Calu3 (cell line): ENCODE measurements around the gene RFX7. TPM values are rescaled to one million over a fixed set of nuclear protein-coding genes. Genes with fewer than 3 reads are reported as not detected.

Experiments
- BruUV-seq: library from RNA; stranded (reverse); fragments of 400-500 nt; replicated peaks from 2 replicates; lab custom pipeline; 2021; lab: Mats Ljungman, UMichigan
- CTCF ChIA-PET: fragments of 300-600 bp; sonication (Branson Sonifier 250); formaldehyde crosslinking; loops from one replicate; lab custom pipeline; 2022; ENCODE audit warnings: antibody characterized with exemption; lab: Charles Lee
- DNase-seq: peaks from one replicate; pipeline ENCODE4 v3.0.0; 2022
- H3K27ac Mint-ChIP-seq: one replicate; pipeline ENCODE4 v1.8.0; 2022; ENCODE audit warnings: mixed read lengths; ENCODE audit not compliant: unreplicated experiment
- H3K27me3 Mint-ChIP-seq: one replicate; pipeline ENCODE4 v1.8.0; 2022; ENCODE audit warnings: mixed read lengths; ENCODE audit not compliant: unreplicated experiment
- H3K36me3 Mint-ChIP-seq: one replicate; pipeline ENCODE4 v1.8.0; 2022; ENCODE audit warnings: mild to moderate bottlenecking, moderate library complexity, mixed read lengths; ENCODE audit not compliant: insufficient read depth, unreplicated experiment
- H3K4me1 Mint-ChIP-seq: one replicate; pipeline ENCODE4 v1.8.0; 2022; ENCODE audit warnings: mild to moderate bottlenecking, low read depth, mixed read lengths; ENCODE audit not compliant: unreplicated experiment
- H3K4me3 Mint-ChIP-seq: one replicate; pipeline ENCODE4 v1.8.0; 2022; ENCODE audit warnings: mild to moderate bottlenecking, low read depth, moderate library complexity, mixed read lengths; ENCODE audit not compliant: unreplicated experiment
- H3K9me3 Mint-ChIP-seq: one replicate; pipeline ENCODE4 v1.8.0; 2022; ENCODE audit warnings: low read depth, mixed read lengths; ENCODE audit not compliant: unreplicated experiment
- intact Hi-C: fragments of 100-400 bp; cut with micrococcal nuclease; formaldehyde crosslinking; loops from one replicate; pipeline ENCODE4 v1.10.0; 2022; ENCODE audit not compliant: unreplicated experiment
- total RNA-seq: library from RNA; stranded (reverse); gene quantifications from 2 replicates; pipeline ENCODE4 v1.2.3, GENCODE V29; 2022
- TF ChIP-seq, protein P1 (sequence below): fragments of 200-600 bp; IDR thresholded peaks from one replicate; pipeline ENCODE4 v1.8.0; 2022; ENCODE audit warnings: antibody characterized with exemption; ENCODE audit not compliant: unreplicated experiment

The RFX7 gene
- total RNA-seq, 1 experiment from 2014 or later, result 31.4 TPM

DNA sequence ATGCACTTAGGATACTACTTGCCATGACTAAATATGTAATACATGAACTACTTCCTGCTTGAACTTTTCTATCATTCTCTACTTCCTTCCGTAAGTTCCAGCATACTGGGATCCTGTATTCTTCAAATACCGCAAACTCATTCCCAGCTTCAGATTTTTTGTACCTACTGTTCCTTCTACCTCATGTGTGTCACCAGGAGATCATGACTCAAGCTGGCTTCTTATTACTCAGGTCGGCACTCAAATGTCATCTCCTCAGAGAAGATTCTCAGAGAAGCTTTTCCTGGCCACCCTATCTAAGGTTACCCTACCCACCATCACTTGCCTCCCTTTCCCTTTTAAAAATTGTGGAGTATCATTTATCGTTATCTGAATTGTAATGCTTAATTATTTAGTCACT is 66.7 kb downstream of the RFX7 start:
- Mint-ChIP-seq H3K4me1 (peaks cover 8% of the 10 kb centered on the region), H3K9me3 (no peaks in the 10 kb centered on the region), H3K36me3 (no peaks in the 10 kb centered on the region), H3K4me3 (no peak overlapping the region), H3K27ac (no peak overlapping the region), H3K27me3 (no peaks in the 10 kb centered on the region)
- CTCF ChIA-PET, result interaction anchor here (0.6 kb wide), 1 partner anchor 377 kb away, joined by 3 read pairs; no protein-coding TSS in a partner anchor
- intact Hi-C loops, result no loop called here
- TF ChIP-seq, protein P1, sequence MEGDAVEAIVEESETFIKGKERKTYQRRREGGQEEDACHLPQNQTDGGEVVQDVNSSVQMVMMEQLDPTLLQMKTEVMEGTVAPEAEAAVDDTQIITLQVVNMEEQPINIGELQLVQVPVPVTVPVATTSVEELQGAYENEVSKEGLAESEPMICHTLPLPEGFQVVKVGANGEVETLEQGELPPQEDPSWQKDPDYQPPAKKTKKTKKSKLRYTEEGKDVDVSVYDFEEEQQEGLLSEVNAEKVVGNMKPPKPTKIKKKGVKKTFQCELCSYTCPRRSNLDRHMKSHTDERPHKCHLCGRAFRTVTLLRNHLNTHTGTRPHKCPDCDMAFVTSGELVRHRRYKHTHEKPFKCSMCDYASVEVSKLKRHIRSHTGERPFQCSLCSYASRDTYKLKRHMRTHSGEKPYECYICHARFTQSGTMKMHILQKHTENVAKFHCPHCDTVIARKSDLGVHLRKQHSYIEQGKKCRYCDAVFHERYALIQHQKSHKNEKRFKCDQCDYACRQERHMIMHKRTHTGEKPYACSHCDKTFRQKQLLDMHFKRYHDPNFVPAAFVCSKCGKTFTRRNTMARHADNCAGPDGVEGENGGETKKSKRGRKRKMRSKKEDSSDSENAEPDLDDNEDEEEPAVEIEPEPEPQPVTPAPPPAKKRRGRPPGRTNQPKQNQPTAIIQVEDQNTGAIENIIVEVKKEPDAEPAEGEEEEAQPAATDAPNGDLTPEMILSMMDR, result no peak
- BruUV-seq, result no TSS peak
- DNase-seq, result no peak

DNA sequence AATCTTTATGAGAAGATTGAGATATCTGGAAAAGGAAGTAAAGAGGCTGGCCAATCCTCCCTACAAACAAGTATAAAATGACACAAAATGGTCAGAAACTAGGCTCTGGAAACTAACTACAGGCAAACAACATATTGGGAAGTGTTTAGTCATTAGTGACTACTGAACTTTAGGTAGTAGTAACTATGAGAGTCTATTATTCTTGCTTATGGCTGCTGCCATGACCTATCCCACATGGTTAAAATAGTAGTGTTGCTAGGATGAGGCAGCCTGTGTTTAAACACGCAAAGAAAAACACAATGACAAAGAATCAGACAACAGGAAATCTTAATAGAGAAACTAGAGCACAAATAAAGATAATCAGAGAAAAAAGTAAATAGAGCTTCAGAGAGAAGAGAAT is 67.9 kb downstream of the RFX7 start:
- CTCF ChIA-PET, result interaction anchor here (0.7 kb wide), 1 partner anchor 688 kb away, joined by 3 read pairs; no protein-coding TSS in a partner anchor
- Mint-ChIP-seq H3K4me1 (peaks cover 8% of the 10 kb centered on the region), H3K36me3 (peaks cover 5% of the 10 kb centered on the region), H3K9me3 (peaks cover 3% of the 10 kb centered on the region), H3K4me3 (no peak overlapping the region), H3K27ac (no peak overlapping the region), H3K27me3 (no peaks in the 10 kb centered on the region)
- TF ChIP-seq, protein P1, result no peak
- DNase-seq, result no peak
- intact Hi-C loops, result no loop called here
- BruUV-seq, result no TSS peak

DNA sequence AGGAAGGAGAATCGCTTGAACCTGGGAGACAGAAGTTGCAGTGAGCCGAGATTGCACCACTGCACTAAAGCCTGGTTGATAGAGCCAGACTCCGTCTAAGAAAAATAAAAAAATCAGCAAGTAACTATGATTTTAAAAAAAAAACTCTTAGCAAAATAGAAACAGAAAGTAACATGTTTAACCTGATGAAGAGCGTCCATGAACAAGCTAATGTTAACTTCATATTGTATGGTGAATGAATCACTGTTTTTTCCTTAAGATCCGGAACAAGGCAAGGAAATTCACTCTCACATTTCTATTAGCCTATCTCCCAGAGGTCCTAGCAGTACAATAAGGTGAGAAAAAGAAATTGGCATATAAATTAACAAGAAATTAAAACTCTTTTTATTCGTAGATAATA is 69.0 kb downstream of the RFX7 start:
- intact Hi-C loops, result no loop called here
- CTCF ChIA-PET, result no interaction called here
- peaks cover 5% of the 10 kb centered on the region for H3K36me3 Mint-ChIP-seq
- no peak for DNase-seq
- H3K27me3 Mint-ChIP-seq, result no peaks in the 10 kb centered on the region
- H3K4me3 Mint-ChIP-seq, result no peak overlapping the region
- no peak overlapping the region for H3K27ac Mint-ChIP-seq
- no TSS peak for BruUV-seq
- TF ChIP-seq, protein P1, result no peak
- H3K4me1 Mint-ChIP-seq, result peaks cover 8% of the 10 kb centered on the region
- H3K9me3 Mint-ChIP-seq, result peaks cover 5% of the 10 kb centered on the region

DNA sequence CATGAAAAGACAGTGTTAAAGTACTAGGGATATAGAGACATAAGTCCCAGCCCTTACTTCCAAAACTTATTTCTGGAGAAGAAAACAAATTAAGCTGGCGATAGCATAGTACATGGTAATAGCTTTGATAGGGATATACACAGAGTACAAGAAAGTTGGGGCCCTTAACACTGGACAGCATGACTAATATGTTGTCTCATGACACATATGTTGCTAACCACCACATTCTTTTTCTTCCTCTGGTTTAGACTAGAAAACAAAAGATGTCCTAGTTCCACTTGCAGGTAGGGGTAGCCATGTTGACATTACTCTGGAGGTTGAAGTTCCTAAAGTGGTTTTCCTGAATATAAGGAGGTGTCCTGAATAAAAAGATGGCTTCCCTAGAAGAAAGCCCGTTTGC is 75.3 kb downstream of the RFX7 start:
- H3K4me1 Mint-ChIP-seq, result no peaks in the 10 kb centered on the region
- no peak overlapping the region for H3K4me3 Mint-ChIP-seq
- no peak for DNase-seq
- H3K36me3 Mint-ChIP-seq, result peaks cover 5% of the 10 kb centered on the region
- CTCF ChIA-PET, result no interaction called here
- no peak overlapping the region for H3K27ac Mint-ChIP-seq
- BruUV-seq, result no TSS peak
- peaks cover 5% of the 10 kb centered on the region for H3K9me3 Mint-ChIP-seq
- intact Hi-C loops, result no loop called here
- no peaks in the 10 kb centered on the region for H3K27me3 Mint-ChIP-seq
- TF ChIP-seq, protein P1, result no peak
